ENCODE measurements around the gene GRAMD1A. TPM values are rescaled to one million over a fixed set of nuclear protein-coding genes. Genes with fewer than 3 reads are reported as not detected.

Gene GRAMD1A
- total RNA-seq, 2 donors from 2014 or later, result 158 to 160 TPM

DNA sequence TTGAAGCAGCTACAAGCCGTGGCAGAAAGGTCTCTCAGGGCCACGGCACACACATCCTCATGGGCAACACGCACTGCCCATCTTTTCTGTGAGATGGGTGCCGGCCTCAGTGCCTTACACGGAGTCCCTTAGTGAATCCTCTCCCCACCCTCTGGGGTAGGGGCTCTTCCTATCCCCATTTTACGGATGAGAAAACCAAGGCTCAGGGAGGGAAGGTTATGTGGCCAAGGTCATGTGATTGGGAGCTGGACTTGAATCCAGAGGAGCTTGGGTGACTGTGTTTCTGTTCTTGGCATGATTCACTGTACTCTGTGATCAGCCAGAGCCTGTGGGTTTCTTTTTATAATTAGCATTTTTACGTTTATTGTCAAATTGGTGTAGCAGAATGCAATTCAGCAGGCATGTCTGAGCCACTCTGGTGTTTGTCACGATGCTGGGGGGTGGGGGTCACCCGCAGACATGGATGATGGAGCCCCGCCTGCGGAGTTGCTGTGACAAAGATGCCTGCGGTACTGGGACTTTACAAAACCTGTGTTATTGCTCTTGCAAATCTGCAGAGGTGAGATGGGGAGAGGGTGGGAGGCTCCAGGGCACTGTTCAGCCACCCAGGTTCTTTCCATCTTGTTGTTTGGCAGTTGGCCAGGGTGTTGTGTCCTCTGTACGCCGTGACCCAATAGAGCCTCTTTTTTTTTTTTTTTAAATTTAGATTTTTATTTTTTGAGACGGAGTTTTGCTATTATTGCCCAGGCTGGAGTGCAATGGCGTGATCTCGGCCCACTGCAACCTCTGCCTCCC is 34.7 kb downstream of the GRAMD1A start:
- Mint-ChIP-seq H3K27ac (no peak overlapping the region), H3K9me3 (no peaks in the 10 kb centered on the region)

DNA sequence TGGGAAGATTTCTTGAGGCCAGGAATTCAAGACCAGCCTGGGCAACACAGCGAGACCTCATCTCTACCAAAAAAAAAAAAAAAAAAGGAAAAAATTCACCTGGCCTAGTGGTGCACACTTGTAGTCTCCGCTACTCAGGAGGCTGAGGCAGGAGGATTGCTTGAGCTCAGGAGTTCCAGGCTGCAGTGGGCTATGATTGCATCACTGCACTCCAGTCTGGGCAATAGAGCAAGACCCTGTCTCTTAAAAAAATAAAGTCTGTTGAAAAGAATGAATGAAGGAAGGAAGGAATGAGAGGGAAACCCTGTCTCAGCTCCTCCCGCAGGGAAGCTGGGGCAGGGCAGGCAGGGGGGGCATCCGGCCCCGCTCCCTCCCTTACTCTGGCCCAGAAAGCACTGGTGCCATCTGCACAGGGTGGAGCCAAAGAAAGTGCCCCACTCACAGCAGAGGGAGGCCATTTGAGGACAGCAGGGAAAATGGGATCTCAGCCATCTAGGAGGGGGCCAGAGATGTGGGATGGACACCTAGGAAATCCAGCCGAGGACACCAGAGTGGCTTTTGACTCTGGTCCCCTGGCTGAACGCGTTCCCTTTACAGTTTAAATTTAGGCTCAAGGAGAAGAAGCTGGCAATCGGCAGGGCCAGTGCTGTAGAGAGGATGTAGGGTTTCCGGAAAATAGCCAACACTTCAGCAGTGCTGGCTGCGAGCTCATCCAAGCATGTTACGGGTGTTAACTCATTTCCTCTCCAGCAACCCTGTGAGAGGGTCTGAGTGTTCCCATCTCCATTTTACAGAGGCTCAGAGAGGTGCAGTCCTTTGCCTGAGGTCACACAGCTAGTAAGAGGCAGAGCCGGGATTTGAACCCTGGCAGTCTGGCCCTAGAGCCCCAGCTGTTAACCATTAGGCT is 37.8 kb downstream of the GRAMD1A start:
- H3K27ac Mint-ChIP-seq, result no peak overlapping the region
- no peaks in the 10 kb centered on the region for H3K36me3 Mint-ChIP-seq
- no peak for ATAC-seq
- no peak for DNase-seq (ENCODE audit: low spot score in 2 of 2)
- no peaks in the 10 kb centered on the region for H3K9me3 Mint-ChIP-seq

More for the DNA sequence above, 34.7 kb downstream of the GRAMD1A start:
- DNase-seq (ENCODE audit: low spot score in 2 of 2) (no peak), ATAC-seq (no peak)
- H3K36me3 Mint-ChIP-seq, result peaks cover 0 to 5% of the 10 kb centered on the region in 2 donors

DNA sequence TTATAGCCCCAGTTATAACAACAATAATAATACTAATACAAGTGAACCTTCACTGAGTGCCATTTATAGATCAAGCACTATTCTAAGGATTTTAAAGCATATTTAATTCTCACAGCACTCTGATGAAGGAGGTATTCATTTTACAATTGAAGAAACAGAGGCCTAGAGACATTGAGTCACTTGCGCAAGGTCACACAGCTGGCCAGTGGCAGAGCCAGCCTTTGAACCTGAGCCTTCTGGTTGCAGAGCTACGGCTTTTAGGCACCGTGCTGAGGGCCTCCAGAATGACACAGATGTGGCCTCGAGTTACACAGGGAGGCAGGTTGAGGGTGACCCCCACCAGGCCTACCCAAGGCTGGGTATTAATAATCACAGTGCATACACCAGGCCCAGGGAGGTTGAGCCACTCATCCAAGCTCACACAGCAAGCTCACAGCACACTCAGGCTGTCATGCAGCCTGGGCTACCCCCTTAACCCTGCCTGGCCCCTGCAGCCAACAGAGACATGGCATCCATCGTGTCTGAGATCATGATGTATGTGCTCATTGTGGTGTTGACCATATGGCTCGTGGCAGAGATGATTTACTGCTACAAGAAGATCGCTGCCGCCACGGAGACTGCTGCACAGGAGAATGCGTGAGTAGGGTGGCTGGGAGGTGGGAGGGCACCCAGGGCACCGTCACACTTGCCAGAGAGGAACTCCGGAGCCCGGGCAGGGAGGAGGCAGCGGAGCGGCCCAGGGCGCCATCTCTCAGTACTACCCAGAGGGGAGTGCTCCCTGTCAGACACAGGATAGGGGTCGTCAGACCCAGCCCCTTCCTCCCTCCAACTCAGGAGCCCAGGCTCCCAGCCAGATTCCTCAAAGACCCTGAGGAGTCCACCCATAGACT is 38.7 kb downstream of the GRAMD1A start:
- peak in 1 of 2 donors; percentile 20 for ATAC-seq
- H3K27ac Mint-ChIP-seq, result no peak overlapping the region

DNA sequence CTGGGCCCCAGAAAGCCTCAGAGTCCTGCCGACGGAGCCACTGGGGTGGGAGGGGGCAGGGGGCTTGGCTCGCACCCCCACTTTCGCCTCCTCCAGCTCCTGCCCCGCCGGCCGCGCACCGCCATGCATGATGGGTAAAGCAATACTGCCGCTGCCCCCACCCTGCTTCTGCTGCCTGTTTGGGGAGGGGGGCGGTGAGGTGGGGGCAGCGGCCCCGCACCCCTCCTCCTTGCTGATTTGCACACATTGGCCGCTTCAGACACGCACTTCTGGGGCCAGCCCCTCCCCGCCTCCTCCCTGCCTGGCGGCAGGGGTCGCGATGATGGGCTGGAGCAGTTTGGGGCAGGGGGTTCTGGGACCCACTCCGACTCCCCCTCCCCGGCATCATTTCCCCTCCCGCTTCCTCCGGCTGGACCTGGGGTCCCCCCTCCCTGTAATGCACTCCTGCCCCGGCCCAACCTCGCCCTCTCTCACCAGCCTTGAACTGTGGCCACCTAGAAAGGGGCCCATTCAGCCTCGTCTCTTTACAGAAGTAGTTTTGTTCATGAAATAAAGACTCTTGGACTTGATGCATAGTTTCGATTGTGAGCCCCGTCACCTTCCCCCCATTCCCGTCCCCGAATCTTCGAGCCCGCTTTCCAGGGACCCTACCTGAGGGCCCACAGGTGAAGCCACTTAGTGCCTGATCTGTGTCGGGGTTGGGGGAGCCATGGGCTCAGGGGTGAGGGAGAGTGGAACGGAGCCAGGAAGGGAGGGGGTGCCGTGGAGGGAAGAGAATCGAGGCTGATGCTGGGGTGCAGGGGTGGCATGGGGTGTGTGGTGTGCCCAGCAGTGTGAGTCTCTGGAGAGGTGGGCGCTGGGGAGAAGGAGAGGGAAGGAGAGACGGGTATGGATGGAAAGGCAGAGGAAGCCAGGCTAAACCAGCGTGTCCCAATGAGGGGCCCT is 40.0 kb downstream of the GRAMD1A start:
- Mint-ChIP-seq H3K36me3 (no peaks in the 10 kb centered on the region), H3K9me3 (no peaks in the 10 kb centered on the region), H3K27ac (peak overlapping the region in 1 of 2 donors; percentile 81)
- ATAC-seq (peak; percentile 5 to 18), DNase-seq (ENCODE audit: low spot score in 2 of 2) (no peak)

More for the DNA sequence above, 38.7 kb downstream of the GRAMD1A start:
- H3K9me3 Mint-ChIP-seq, result no peaks in the 10 kb centered on the region
- DNase-seq (ENCODE audit: low spot score in 2 of 2), result no peak
- no peaks in the 10 kb centered on the region for H3K36me3 Mint-ChIP-seq

DNA sequence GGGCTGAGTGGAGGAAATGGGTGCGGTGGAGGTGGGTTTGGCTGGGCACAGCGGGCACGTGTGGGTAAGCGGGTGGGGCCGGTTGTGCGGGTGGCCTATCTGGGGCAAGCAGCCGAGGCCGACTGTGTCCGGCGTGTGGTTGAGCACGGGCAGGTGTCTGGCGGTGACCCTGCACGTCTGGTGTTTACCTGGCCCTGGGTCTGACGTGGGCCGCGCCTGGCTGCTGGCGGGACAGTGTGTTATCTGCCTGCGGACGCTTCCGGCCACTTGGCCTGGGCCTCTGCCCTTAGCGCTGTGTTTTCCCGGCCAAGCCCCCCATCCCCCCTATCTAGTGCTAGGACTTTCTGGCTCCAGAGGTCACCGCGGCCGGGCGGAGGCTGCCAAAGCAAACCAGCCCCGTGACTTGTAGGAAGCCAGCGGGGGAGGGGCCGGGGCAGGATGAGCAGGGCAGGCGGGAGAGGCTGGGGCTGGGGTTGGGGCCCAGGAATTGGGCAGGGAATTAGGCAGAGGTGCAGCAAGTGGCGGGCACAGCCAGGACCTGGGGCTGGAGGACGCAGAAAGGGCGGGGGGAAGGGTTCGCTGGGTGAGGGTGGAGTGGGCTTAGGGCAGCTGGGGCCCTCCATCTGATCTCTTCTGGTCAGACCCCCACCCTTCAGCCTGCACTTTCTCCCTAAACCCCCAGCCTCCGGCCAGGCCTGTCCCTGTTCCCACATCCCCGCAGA is 40.9 kb downstream of the GRAMD1A start:
- Mint-ChIP-seq H3K27ac (peak overlapping the region in 1 of 2 donors; percentile 81), H3K9me3 (no peaks in the 10 kb centered on the region), H3K36me3 (no peaks in the 10 kb centered on the region)
- peak; percentile 14 to 39 for ATAC-seq
- no peak for DNase-seq (ENCODE audit: low spot score in 2 of 2)

DNA sequence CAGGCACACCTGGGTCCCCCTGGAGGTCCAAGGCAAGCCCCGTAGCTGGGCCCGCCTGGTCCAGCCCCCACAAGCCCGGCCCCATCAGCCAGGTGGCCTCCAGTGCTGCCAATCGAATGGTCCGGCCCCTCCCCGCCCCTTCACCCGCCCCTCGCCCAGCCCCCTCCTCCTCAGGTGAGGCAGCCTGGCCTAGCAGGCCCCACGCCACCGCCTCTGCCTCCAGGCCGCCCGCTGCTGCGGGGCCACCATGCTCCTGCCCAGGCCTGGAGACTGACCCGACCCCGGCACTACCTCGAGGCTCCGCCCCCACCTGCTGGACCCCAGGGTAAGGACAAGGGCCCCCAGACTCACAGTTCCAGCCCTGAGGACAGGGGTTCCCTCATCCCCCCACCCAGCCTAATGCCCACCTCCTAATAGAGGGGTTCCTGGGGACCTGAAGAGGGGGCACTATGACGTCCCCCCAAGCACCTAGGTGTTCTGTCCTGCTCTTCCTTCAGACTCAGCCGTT is 41.5 kb downstream of the GRAMD1A start, which contains the start of gene HPN:
Gene HPN, plus strand, starts transcription at position 174 of the 508 bp plus-strand sequence. CDS start 786 bp downstream, outside the sequence.
- H3K9me3 Mint-ChIP-seq, result no peaks in the 10 kb centered on the region
- peak within 1 kb of the TSS; percentile 37 to 81 for H3K27ac Mint-ChIP-seq
- ATAC-seq, result no peak
- DNase-seq (ENCODE audit: low spot score in 2 of 2), result no peak
- no peaks in the 10 kb centered on the region for H3K36me3 Mint-ChIP-seq

DNA sequence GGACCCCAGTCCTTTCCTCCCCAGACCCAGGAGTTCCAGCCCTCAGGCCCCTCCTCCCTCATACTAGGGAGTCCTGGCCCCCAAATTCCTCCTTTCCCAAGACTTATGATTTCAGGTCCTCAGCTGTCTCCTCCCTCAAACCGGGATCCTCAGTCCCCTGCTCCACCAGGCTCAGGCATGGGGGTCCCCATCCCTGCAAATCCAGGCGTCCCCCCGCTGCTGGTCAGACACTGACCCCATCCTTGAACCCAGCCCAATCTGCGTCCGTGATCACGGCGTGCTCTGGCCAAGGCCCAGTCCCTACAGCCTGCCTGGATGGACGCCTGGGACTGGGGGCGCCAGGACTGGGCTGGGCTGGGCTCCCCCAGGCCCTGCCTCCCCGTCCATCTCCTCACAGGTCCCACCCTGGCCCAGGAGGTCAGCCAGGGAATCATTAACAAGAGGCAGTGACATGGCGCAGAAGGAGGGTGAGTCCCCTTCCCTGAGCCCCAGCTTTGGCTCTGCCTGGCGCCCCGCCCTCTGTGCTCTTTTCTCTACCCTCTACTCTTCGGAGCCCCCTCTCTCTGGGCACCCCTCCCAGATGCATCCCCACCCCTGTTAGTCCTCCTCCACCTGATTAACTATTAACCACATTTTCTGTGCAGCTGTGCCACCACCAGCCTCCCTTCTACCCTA is 42.1 kb downstream of the GRAMD1A start:
- Mint-ChIP-seq H3K36me3 (no peaks in the 10 kb centered on the region), H3K9me3 (no peaks in the 10 kb centered on the region), H3K27ac (peak overlapping the region; percentile 17 to 37)
- DNase-seq (ENCODE audit: low spot score in 2 of 2) (no peak), ATAC-seq (no peak)

DNA sequence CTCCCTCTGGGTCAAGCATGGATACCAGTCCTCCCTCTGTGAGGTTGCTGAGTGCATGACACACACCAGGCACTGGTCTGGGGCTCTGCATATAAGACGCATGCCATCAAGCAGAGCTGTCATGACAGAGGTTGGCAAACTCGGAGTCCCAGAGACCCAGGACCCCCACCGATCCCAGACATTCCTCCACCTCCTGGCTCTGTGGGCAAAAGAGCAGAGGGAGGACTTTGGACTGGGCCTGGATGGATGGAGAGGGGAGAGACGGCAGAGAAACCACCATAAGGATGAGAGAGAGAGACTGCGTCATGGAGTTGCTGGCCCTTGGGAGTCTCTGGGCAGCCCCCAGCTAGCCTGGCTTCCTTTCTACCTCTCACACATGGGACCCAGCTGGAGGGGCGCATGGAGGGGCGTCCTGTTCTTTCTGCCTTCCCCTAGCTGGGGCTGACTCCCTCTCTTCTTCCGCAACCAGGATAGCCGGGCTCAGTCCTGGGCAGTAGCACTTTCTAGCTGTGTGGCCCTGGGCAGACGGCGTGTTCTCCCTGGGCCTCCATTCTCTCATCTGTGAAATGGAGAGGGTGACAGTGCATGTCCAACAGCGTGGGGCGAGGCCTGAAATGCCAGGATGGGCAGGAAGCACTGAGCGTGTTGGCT is 43.0 kb downstream of the GRAMD1A start:
- DNase-seq (ENCODE audit: low spot score in 2 of 2) (no peak), ATAC-seq (no peak)
- no peak overlapping the region for H3K27ac Mint-ChIP-seq
- H3K36me3 Mint-ChIP-seq, result no peaks in the 10 kb centered on the region
- no peaks in the 10 kb centered on the region for H3K9me3 Mint-ChIP-seq

DNA sequence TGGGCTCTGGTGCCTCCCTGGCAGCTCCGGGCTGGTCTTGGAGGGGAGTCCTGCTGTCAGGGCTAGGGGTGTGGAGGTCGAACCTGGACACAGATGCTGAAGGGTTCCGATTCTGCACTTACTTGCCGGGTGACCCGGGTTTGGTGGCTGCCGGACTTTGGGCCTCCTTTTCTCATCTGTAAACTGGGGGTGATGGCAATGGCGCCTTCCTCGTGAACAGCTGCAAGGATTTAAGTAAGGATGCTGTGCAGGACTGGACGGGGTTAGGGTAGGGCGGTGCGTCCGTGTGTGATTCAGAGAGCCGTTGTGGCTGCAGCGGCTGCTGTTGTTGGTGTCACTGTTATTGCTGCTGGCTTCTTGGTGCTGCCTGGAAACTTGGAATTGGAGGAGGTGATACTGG is 43.8 kb downstream of the GRAMD1A start:
- Mint-ChIP-seq H3K27ac (no peak overlapping the region), H3K36me3 (no peaks in the 10 kb centered on the region), H3K9me3 (no peaks in the 10 kb centered on the region)
- DNase-seq (ENCODE audit: low spot score in 2 of 2) (no peak), ATAC-seq (no peak)

DNA sequence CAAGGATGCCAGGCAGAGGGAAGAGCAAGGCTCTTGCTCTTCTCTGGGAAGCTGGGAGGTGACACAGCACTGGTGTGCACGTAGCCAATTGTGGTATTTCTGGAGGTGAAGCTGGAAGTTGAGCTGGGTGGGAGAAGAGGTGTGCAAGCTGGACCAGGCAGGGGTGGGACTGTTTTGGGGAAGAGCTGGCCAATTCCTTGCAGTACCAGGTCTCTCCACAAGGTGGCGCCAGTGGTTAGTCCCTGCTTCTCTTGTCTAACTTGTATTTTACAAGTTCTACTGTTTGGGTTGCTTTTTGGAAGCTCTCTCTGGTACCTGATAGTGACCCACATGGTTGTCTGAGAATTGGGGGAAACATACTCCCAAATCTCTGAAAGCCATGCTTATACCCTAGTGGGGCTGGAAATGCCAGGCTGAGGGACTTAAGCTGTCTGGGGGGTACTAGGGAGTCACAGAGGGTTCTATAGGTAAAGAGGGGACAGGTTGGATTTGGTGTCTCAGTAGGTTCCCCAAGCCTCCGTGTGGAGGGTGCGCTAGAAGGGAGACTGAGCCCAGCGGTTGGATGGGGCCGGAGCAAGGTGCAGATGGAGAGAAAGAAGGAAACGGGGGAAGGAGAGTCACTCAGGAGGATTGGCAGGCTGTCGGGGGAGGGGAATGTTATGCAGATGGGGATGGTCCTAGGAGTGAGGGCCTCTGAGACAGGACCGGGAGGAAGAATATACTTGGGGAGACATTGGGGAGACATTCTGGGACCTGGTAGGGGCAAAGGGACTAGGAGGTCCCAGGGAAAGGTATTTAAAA is 44.4 kb downstream of the GRAMD1A start:
- no peaks in the 10 kb centered on the region for H3K9me3 Mint-ChIP-seq
- H3K27ac Mint-ChIP-seq, result no peak overlapping the region
- no peaks in the 10 kb centered on the region for H3K36me3 Mint-ChIP-seq
- peak in 1 of 2 donors; percentile 78 for DNase-seq (ENCODE audit: low spot score in 2 of 2)
- no peak for ATAC-seq

DNA sequence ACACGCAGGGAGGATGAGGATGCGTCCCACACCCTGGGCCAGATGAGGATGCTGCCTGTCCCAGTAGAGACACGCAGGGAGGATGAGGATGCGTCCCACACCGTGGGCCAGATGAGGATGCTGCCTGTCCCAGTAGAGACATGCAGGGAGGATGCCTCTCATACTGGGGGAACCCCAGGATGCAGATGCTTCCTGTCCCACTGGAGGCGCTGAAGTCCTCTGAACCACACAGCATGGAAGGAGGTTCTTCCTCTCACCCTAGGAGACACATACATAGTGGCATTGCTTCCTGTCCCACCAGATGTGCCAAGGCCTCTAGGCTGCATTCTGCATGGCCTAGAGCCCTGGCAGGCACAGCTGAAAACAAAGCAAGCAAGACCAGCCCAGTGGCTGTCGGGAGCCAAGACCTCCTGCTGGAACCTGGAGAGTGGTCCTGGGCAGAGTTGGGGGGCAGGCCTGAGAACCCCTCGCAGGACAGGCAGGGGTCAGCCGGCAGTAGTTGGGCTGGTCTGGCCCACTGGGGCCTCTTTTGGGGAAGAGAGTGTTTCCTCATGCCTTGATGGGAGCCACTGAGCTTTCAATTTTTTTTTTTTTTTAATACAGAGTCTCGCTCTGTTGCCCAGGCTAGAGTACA is 45.7 kb downstream of the GRAMD1A start:
- DNase-seq (ENCODE audit: low spot score in 2 of 2), result peak in 1 of 2 donors; percentile 50
- H3K9me3 Mint-ChIP-seq, result no peaks in the 10 kb centered on the region
- H3K27ac Mint-ChIP-seq, result no peak overlapping the region
- peak; percentile 82 to 86 for ATAC-seq
- H3K36me3 Mint-ChIP-seq, result no peaks in the 10 kb centered on the region

DNA sequence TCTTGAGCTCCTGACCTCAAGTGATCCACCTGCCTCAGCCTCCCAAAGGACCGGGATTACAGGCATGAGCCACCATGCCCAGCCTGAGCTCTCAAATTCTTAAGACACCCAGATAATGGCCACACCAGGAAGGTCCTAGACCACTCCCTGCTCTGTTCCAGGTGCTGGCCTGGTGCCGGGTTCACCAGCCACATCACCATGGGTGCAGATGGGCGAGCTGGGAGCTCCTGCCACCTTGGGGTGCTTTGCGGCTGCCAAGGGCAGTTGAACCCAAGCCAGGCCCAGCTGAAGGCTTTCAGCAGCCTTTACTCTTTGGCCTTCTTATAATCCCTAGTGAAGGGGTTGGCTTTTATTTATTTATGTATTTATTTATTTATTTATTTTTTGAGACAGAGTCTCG is 46.3 kb downstream of the GRAMD1A start:
- ATAC-seq (no peak), DNase-seq (ENCODE audit: low spot score in 2 of 2) (no peak)
- Mint-ChIP-seq H3K9me3 (no peaks in the 10 kb centered on the region), H3K36me3 (no peaks in the 10 kb centered on the region), H3K27ac (no peak overlapping the region)

DNA sequence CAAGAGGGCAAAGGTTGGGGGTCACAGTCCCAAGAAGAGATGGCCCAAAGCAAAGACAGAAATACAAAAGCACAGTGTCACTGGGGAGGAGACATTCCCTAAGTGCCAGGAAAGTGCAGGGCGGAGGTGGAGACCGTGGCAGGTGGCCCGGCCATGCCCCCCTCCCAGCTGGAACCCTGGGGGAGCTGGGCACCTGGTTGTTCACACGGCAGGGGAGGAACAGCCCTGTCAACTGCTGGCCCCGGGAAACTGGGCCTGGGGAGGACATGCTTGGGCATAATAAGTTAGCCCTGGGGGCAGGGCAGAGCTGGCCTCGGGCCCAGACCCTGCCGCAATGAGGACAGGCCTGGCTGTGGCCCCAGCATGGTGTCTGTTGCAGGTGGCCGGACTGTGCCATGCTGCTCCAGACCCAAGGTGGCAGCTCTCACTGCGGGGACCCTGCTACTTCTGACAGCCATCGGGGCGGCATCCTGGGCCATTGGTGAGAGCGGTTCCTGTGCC is 48.8 kb downstream of the GRAMD1A start:
- Mint-ChIP-seq H3K27ac (no peak overlapping the region), H3K9me3 (no peaks in the 10 kb centered on the region), H3K36me3 (no peaks in the 10 kb centered on the region)
- DNase-seq (ENCODE audit: low spot score in 2 of 2) (no peak), ATAC-seq (no peak)

Data from activated naive CD4-positive, alpha-beta T cell treated with anti-CD3 and anti-CD28 coated beads, Interleukin-2, amount 50 U/mL, for 72 hours (primary cell).